ENCODE measurements around the gene MCTP1. TPM values are rescaled to one million over a fixed set of nuclear protein-coding genes. Genes with fewer than 3 reads are reported as not detected.

The MCTP1 gene
- total and polyA plus RNA-seq, 2 experiments from 2014 or later: 0.23 TPM; not detected in 1

- Histone ChIP-seq H3K9ac (no peak overlapping the region), H2AFZ (no peak overlapping the region), H3K27ac (no peak overlapping the region), H3K36me3 (ENCODE audit: low read depth) (no peaks in the 10 kb centered on the region), H3K4me3 (no peak overlapping the region), H3K4me1 (ENCODE audit: insufficient read depth) (no peaks in the 10 kb centered on the region), H3K79me2 (ENCODE audit: insufficient read depth) (no peaks in the 10 kb centered on the region), H4K20me1 (ENCODE audit: insufficient read depth) (no peaks in the 10 kb centered on the region), H3F3A (ENCODE audit: insufficient read depth) (no peaks in the 10 kb centered on the region), H3K4me2 (ENCODE audit: unreplicated experiment) (no peak overlapping the region), H3K9me3 (ENCODE audit: low read depth) (no peaks in the 10 kb centered on the region), H3K27me3 (replicated peaks; ENCODE audit: insufficient read depth) (no peaks in the 10 kb centered on the region), H3K9me2 (ENCODE audit: insufficient read depth) (no peaks in the 10 kb centered on the region)
- 71 to 75% methylated on average over 5 of the region's 5 CpGs for WGBS, 2 experiments (ENCODE audit: low coverage in 1 of 2, low lambda C conversion rate in 2 of 2, missing lambda C conversion rate in 2 of 2)
- TF ChIP-seq EZH2 (IDR thresholded peaks at IDR 0.05; ENCODE audit: insufficient read depth, poor library complexity, severe bottlenecking): no peak
- TF ChIP-seq EZH2phosphoT487 (IDR thresholded peaks at IDR 0.05; ENCODE audit: insufficient read depth, low read depth): no peak
- DNase-seq: no peak
- in situ Hi-C loops (cut with MboI): no loop called here
These were observed 214.0 kb downstream of the MCTP1 start for GRCh38 chr5:95070866-95071265.

- no peaks in the 10 kb centered on the region for H3F3A ChIP-seq (ENCODE audit: insufficient read depth)
- no peaks in the 10 kb centered on the region for H3K27me3 ChIP-seq (replicated peaks; ENCODE audit: insufficient read depth)
- H3K9me3 ChIP-seq (ENCODE audit: low read depth): no peaks in the 10 kb centered on the region
- no peaks in the 10 kb centered on the region for H3K9me2 ChIP-seq (ENCODE audit: insufficient read depth)
- no peaks in the 10 kb centered on the region for H3K4me1 ChIP-seq (ENCODE audit: insufficient read depth)
- in situ Hi-C loops (cut with MboI): no loop called here
- H3K4me3 ChIP-seq: no peak overlapping the region
- H3K9ac ChIP-seq: no peak overlapping the region
- H4K20me1 ChIP-seq (ENCODE audit: insufficient read depth): no peaks in the 10 kb centered on the region
- WGBS, 2 experiments (ENCODE audit: low coverage in 1 of 2, low lambda C conversion rate in 2 of 2, missing lambda C conversion rate in 2 of 2): 84 to 87% methylated on average over 2 of the region's 2 CpGs
- H2AFZ ChIP-seq: no peak overlapping the region
- H3K36me3 ChIP-seq (ENCODE audit: low read depth): no peaks in the 10 kb centered on the region
- H3K27ac ChIP-seq: no peak overlapping the region
- H3K79me2 ChIP-seq (ENCODE audit: insufficient read depth): no peaks in the 10 kb centered on the region
- TF ChIP-seq EZH2 (IDR thresholded peaks at IDR 0.05; ENCODE audit: insufficient read depth, poor library complexity, severe bottlenecking) (no peak), EZH2phosphoT487 (IDR thresholded peaks at IDR 0.05; ENCODE audit: insufficient read depth, low read depth) (no peak)
- H3K4me2 ChIP-seq (ENCODE audit: unreplicated experiment): no peak overlapping the region
- DNase-seq: no peak
These were observed 214.4 kb downstream of the MCTP1 start for GRCh38 chr5:95070453-95070852.

GRCh38 chr5:95069948-95070347 lies 214.9 kb downstream of the MCTP1 start:
- in situ Hi-C loops (cut with MboI): no loop called here
- no peak overlapping the region for H2AFZ ChIP-seq
- WGBS, 2 experiments (ENCODE audit: low coverage in 1 of 2, low lambda C conversion rate in 2 of 2, missing lambda C conversion rate in 2 of 2): 26 to 59% methylated on average over 5 of the region's 5 CpGs

GRCh38 chr5:95069021-95069420 lies 215.9 kb downstream of the MCTP1 start:
- Histone ChIP-seq H3F3A (ENCODE audit: insufficient read depth) (no peaks in the 10 kb centered on the region), H2AFZ (peak overlapping the region; percentile 42; the same call in 1 of the 2 replicates), H3K27ac (no peak overlapping the region), H3K9me2 (ENCODE audit: insufficient read depth) (no peaks in the 10 kb centered on the region), H3K27me3 (replicated peaks; ENCODE audit: insufficient read depth) (no peaks in the 10 kb centered on the region), H3K36me3 (ENCODE audit: low read depth) (no peaks in the 10 kb centered on the region), H3K9ac (no peak overlapping the region), H3K4me1 (ENCODE audit: insufficient read depth) (no peaks in the 10 kb centered on the region), H3K9me3 (ENCODE audit: low read depth) (no peaks in the 10 kb centered on the region), H4K20me1 (ENCODE audit: insufficient read depth) (no peaks in the 10 kb centered on the region), H3K4me3 (no peak overlapping the region; the same call in 1 of the 2 replicates), H3K79me2 (ENCODE audit: insufficient read depth) (no peaks in the 10 kb centered on the region), H3K4me2 (ENCODE audit: unreplicated experiment) (no peak overlapping the region)
- 15 to 28% methylated on average over 2 of the region's 2 CpGs for WGBS, 2 experiments (ENCODE audit: low coverage in 1 of 2, low lambda C conversion rate in 2 of 2, missing lambda C conversion rate in 2 of 2)
- TF ChIP-seq EZH2phosphoT487 (IDR thresholded peaks at IDR 0.05; ENCODE audit: insufficient read depth, low read depth) (no peak), EZH2 (IDR thresholded peaks at IDR 0.05; ENCODE audit: insufficient read depth, poor library complexity, severe bottlenecking) (no peak)
- in situ Hi-C loops (cut with MboI): no loop called here
- DNase-seq: no peak

More at GRCh38 chr5:95069948-95070347, 214.9 kb downstream of the MCTP1 start:
- Histone ChIP-seq H3F3A (ENCODE audit: insufficient read depth) (no peaks in the 10 kb centered on the region), H3K79me2 (ENCODE audit: insufficient read depth) (no peaks in the 10 kb centered on the region), H3K9me2 (ENCODE audit: insufficient read depth) (no peaks in the 10 kb centered on the region), H3K9ac (no peak overlapping the region), H3K27me3 (replicated peaks; ENCODE audit: insufficient read depth) (no peaks in the 10 kb centered on the region), H3K4me2 (ENCODE audit: unreplicated experiment) (no peak overlapping the region), H4K20me1 (ENCODE audit: insufficient read depth) (no peaks in the 10 kb centered on the region), H3K9me3 (ENCODE audit: low read depth) (no peaks in the 10 kb centered on the region), H3K27ac (no peak overlapping the region), H3K4me3 (no peak overlapping the region), H3K36me3 (ENCODE audit: low read depth) (no peaks in the 10 kb centered on the region), H3K4me1 (ENCODE audit: insufficient read depth) (no peaks in the 10 kb centered on the region)
- TF ChIP-seq EZH2phosphoT487 (IDR thresholded peaks at IDR 0.05; ENCODE audit: insufficient read depth, low read depth): no peak
- TF ChIP-seq EZH2 (IDR thresholded peaks at IDR 0.05; ENCODE audit: insufficient read depth, poor library complexity, severe bottlenecking): no peak
- no peak for DNase-seq

All from GM23248 (cell line).